SK-N-SH (cell line): ENCODE results near the gene EFCAB13. TPM values are rescaled to one million over a fixed set of nuclear protein-coding genes. Genes with fewer than 3 reads are reported as not detected.

Experiments
- CTCF ChIA-PET: fragments of 300-600, 350-600 bp; formaldehyde crosslinking; extraction: SDS; loops from one replicate; lab custom pipeline; 2021; lab: Yijun Ruan, JAX
- POLR2A ChIA-PET: fragments of 350-600 bp; sonication (Branson Sonifier 250); formaldehyde crosslinking; extraction: SDS; loops from one replicate; lab custom pipeline; 2020; ENCODE audit warnings: antibody characterized with exemption, inconsistent platforms; lab: Yijun Ruan, JAX
- DNase-seq: peaks from one replicate; pipeline ENCODE4 v3.0.0; 2012
- H2AFZ ChIP-seq: fragments of 200-600 bp; sonication (generic); 2 replicates; pipeline ENCODE4 v1.8.1; 2016; ENCODE audit warnings: antibody characterized with exemption, mild to moderate bottlenecking, low read depth
- H3F3A ChIP-seq: fragments of 200-600 bp; sonication (generic); replicated peaks from 2 replicates; pipeline ENCODE3; 2016; ENCODE audit warnings: antibody characterized with exemption, mild to moderate bottlenecking; ENCODE audit not compliant: insufficient read depth
- H3K27ac ChIP-seq, 2 experiments: fragments of 200-500 bp in 1 of 2; fragments of 200-600 bp in 1 of 2; sonication (Bioruptor generic) in 1 of 2; sonication (generic), shearing (Covaris generic) in 1 of 2; 2 replicates each; pipeline versions ENCODE4 v1.5.1 to v1.6.1; 2014 to 2016; ENCODE audit warnings: low read depth in 2 of 2, inconsistent platforms in 1 of 2, low read length in 1 of 2, mild to moderate bottlenecking in 1 of 2, mixed read lengths in 1 of 2
- H3K27me3 ChIP-seq: fragments of 200-600 bp; sonication (generic), shearing (Covaris generic); 2 replicates; pipeline ENCODE4 v1.6.1; 2016; ENCODE audit warnings: mixed run types; ENCODE audit not compliant: insufficient read depth
- H3K36me3 ChIP-seq, 2 experiments: fragments of 200-500 bp in 1 of 2; fragments of 200-600 bp in 1 of 2; sonication (Bioruptor generic) in 1 of 2; sonication (generic) in 1 of 2; replicated peaks in 1 of 2; 2 replicates each; pipeline versions ENCODE3 to v1.5.1; 2014 to 2016; ENCODE audit warnings: low read length in 1 of 2, mild to moderate bottlenecking in 1 of 2; ENCODE audit not compliant: insufficient read depth in 2 of 2, control insufficient read depth in 1 of 2
- H3K4me1 ChIP-seq, 2 experiments: fragments of 200-500 bp in 1 of 2; fragments of 200-600 bp in 1 of 2; sonication (Bioruptor generic) in 1 of 2; sonication (generic), shearing (Covaris generic) in 1 of 2; 2 replicates each; pipeline versions ENCODE4 v1.5.1 to v1.6.1; 2014 to 2016; ENCODE audit warnings: low read depth in 1 of 2, low read length in 1 of 2, mixed run types in 1 of 2; ENCODE audit not compliant: insufficient read depth in 2 of 2, control insufficient read depth in 1 of 2
- H3K4me2 ChIP-seq: fragments of 200-600 bp; sonication (generic), shearing (Covaris generic); 2 replicates; pipeline ENCODE4 v1.6.1; 2017; ENCODE audit warnings: mixed run types
- H3K4me3 ChIP-seq, 2 experiments: fragments of 200-500 bp in 1 of 2; fragments of 200-600 bp in 1 of 2; sonication (Bioruptor generic) in 1 of 2; sonication (generic), shearing (Covaris generic) in 1 of 2; 2 replicates each; pipeline versions ENCODE4 v1.5.1 to v1.8.1; 2014 to 2016; ENCODE audit warnings: low read depth in 2 of 2, inconsistent platforms in 1 of 2, low read length in 1 of 2, mild to moderate bottlenecking in 1 of 2, mixed read lengths in 1 of 2, moderate library complexity in 1 of 2
- H3K79me2 ChIP-seq: fragments of 200-600 bp; sonication (generic); 2 replicates; pipeline ENCODE4 v1.8.1; 2017; ENCODE audit warnings: mild to moderate bottlenecking; ENCODE audit not compliant: insufficient read depth
- H3K9ac ChIP-seq: fragments of 200-600 bp; sonication (generic); 2 replicates; pipeline ENCODE4 v1.6.1; 2017; ENCODE audit warnings: mixed run types
- H3K9me2 ChIP-seq: fragments of 200-600 bp; sonication (generic); 2 replicates; pipeline ENCODE4 v1.6.1; 2017; ENCODE audit warnings: mixed run types
- H3K9me3 ChIP-seq: fragments of 200-600 bp; sonication (generic); 2 replicates; pipeline ENCODE4 v1.6.1; 2017; ENCODE audit warnings: mixed run types, mild to moderate bottlenecking, moderate library complexity
- H4K20me1 ChIP-seq: fragments of 200-600 bp; sonication (generic); 2 replicates; pipeline ENCODE4 v1.6.1; 2017; ENCODE audit warnings: mild to moderate bottlenecking, mixed run types; ENCODE audit not compliant: insufficient read depth
- EP300 ChIP-seq, 2 experiments: IDR thresholded peaks; 2 replicates each; pipeline versions ENCODE4 v1.4.0 to v1.6.1; 2012; ENCODE audit warnings: borderline replicate concordance in 1 of 2, low read depth in 1 of 2, low read length in 1 of 2
- EZH2phosphoT487 ChIP-seq: fragments of 200-600 bp; sonication (generic); IDR thresholded peaks from 2 replicates; pipeline ENCODE4 v1.6.1; 2017; ENCODE audit warnings: low read depth, mixed run types, mild to moderate bottlenecking, antibody characterized with exemption, moderate library complexity, borderline replicate concordance
- FOXJ3 ChIP-seq: sonication (generic); formaldehyde crosslinking; IDR thresholded peaks from 2 replicates; pipeline ENCODE4 v1.5.1; 2020; ENCODE audit warnings: mild to moderate bottlenecking, missing genetic modification reagents
- IRF3 ChIP-seq: fragments of 150-350 bp; IDR thresholded peaks from 2 replicates; pipeline ENCODE4 v1.6.1; 2016; ENCODE audit warnings: mild to moderate bottlenecking, low read depth, low read length
- MEF2A ChIP-seq: IDR thresholded peaks from 2 replicates; pipeline ENCODE4 v1.4.0; 2012; ENCODE audit warnings: low read depth, borderline replicate concordance
- NFIC ChIP-seq: IDR thresholded peaks from 2 replicates; pipeline ENCODE4 v1.4.0; 2012; ENCODE audit warnings: borderline replicate concordance
- NRF1 ChIP-seq: IDR thresholded peaks from 2 replicates; pipeline ENCODE4 v1.6.1; 2012; ENCODE audit warnings: low read depth, mild to moderate bottlenecking, low read length
- POLR2AphosphoS5 ChIP-seq: IDR thresholded peaks from 2 replicates; pipeline ENCODE4 v1.6.1; 2012; ENCODE audit warnings: low read depth, low read length
- RAD21 ChIP-seq: IDR thresholded peaks from 2 replicates; pipeline ENCODE4 v1.6.1; 2012; ENCODE audit warnings: mild to moderate bottlenecking, low read length
- SMC3 ChIP-seq: IDR thresholded peaks from 2 replicates; pipeline ENCODE4 v1.6.1; 2012; ENCODE audit warnings: low read depth, low read length, improper control_type of control experiment
- TAF1 ChIP-seq: IDR thresholded peaks from 2 replicates; pipeline ENCODE4 v1.6.1; 2012; ENCODE audit warnings: low read depth, mild to moderate bottlenecking, low read length, moderate library complexity, borderline replicate concordance
- TCF12 ChIP-seq: IDR thresholded peaks from 2 replicates; pipeline ENCODE4 v1.4.0; 2012
- TEAD4 ChIP-seq: IDR thresholded peaks from 2 replicates; pipeline ENCODE4 v1.4.0; 2012; ENCODE audit warnings: mild to moderate bottlenecking, borderline replicate concordance; ENCODE audit not compliant: insufficient read depth
- YY1 ChIP-seq: IDR thresholded peaks from 2 replicates; pipeline ENCODE4 v1.4.0; 2012; ENCODE audit warnings: low read depth, mild to moderate bottlenecking
- WGBS: methylation state at CpG from one replicate; pipeline ENCODE4 v1.1.6; 2017; ENCODE audit warnings: low lambda C conversion rate; 5-methylcytosine and 5-hydroxymethylcytosine counted together
- polyA plus RNA-seq, 3 experiments: library from polyadenylated mRNA; depleted of rRNA; stranded (reverse); fragments of >200 nt; gene quantifications; 2 replicates each; pipeline ENCODE4 v1.2.3, GENCODE V29; 2012
- TF ChIP-seq, protein P1 (sequence below): IDR thresholded peaks from 2 replicates; pipeline ENCODE4 v1.4.0; 2012; ENCODE audit warnings: low read depth, borderline replicate concordance
- TF ChIP-seq, protein P2 (sequence below): IDR thresholded peaks from 2 replicates; pipeline ENCODE4; 2012

EFCAB13 gene
- polyA plus RNA-seq, 1 of the 3 experiments (the other 2 are of a cell fraction), result 0.16 TPM

DNA sequence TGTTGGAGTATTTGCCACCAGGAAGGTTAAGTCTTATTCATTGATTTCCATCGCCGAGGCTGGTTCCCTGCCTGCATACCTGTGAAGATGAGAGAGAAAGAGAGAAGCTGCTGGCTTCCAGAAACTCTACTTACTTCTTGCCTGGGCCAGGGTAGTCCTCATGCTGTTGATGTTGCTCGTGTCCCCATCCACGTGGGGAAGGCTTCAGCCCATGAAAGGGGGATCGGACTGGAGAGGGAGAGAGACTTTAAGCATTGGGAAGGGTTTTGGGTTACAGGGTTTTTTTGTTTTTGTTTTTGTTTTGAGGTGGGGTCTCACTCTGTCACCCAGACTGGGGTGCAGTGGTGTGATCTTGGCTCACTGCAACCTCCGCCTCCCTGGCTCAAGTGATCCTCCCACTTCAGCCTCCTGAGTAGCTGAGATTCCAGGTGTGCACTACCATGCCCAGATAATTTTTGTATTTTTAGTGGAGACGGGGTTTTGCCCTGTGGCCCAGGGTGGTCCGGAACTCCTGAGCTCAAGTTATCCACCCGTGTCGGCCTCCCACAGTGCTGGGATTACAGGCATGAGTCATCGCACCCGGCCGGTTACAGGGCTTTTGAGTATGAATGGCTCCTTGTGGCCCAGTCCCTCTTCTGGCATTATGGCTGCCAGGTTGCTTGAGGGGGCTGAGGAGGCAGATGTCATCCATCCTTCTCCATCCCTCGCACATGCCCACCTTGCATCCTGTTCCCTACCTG is 43.5 kb upstream of the EFCAB13 start:
- DNase-seq, result no peak
- 85% methylated on average over 13 of the region's 14 CpGs for WGBS
- Histone ChIP-seq H3F3A (peaks cover 12% of the 10 kb centered on the region), H3K9ac (0 out of 2 replicates have a peak overlapping the region, but pooled peaks have one; percentile 35), H3K4me2 (0 out of 2 replicates have a peak overlapping the region, but pooled peaks have one; percentile 18), H3K4me3 (no peak overlapping the region), H3K9me2 (no peaks in the 10 kb centered on the region), H3K36me3 (no peaks in the 10 kb centered on the region), H3K4me1 (peaks cover 18 to 38% of the 10 kb centered on the region in 2 experiments), H3K79me2 (no peaks in the 10 kb centered on the region), H3K9me3 (no peaks in the 10 kb centered on the region), H2AFZ (no peak overlapping the region), H3K27ac (peak overlapping the region in 1 of 2 experiments; percentile 75; a peak in 2 of 4 replicates), H3K27me3 (no peaks in the 10 kb centered on the region), H4K20me1 (no peaks in the 10 kb centered on the region)
- POLR2A ChIA-PET, result no interaction called here
- CTCF ChIA-PET, result interaction anchor here (1.2 to 3.8 kb wide), 2 partner anchors 19 to 36 kb away, joined by 4 to 16 read pairs; no protein-coding TSS in a partner anchor
- TF ChIP-seq TCF12, result no peak
- no peak for TF ChIP-seq NFIC
- TF ChIP-seq POLR2AphosphoS5, result no peak
- TF ChIP-seq MEF2A, result no peak
- TF ChIP-seq, protein P1, sequence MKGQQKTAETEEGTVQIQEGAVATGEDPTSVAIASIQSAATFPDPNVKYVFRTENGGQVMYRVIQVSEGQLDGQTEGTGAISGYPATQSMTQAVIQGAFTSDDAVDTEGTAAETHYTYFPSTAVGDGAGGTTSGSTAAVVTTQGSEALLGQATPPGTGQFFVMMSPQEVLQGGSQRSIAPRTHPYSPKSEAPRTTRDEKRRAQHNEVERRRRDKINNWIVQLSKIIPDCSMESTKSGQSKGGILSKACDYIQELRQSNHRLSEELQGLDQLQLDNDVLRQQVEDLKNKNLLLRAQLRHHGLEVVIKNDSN, result no peak
- TF ChIP-seq TEAD4, result no peak
- TF ChIP-seq EP300 (IDR thresholded peaks at IDR 0.05; ENCODE audit: borderline replicate concordance in 1 of 2, low read depth in 1 of 2, low read length in 1 of 2), result no peak
- TF ChIP-seq TAF1, result no peak
- TF ChIP-seq RAD21, result no peak
- TF ChIP-seq SMC3, result no peak
- TF ChIP-seq, protein P2, sequence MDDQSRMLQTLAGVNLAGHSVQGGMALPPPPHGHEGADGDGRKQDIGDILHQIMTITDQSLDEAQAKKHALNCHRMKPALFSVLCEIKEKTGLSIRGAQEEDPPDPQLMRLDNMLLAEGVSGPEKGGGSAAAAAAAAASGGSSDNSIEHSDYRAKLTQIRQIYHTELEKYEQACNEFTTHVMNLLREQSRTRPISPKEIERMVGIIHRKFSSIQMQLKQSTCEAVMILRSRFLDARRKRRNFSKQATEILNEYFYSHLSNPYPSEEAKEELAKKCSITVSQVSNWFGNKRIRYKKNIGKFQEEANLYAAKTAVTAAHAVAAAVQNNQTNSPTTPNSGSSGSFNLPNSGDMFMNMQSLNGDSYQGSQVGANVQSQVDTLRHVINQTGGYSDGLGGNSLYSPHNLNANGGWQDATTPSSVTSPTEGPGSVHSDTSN, result no peak
- no peak for TF ChIP-seq YY1

- WGBS, result 91% methylated on average over 6 of the region's 6 CpGs
- Histone ChIP-seq H3K27ac (no peak overlapping the region), H3K9me2 (no peaks in the 10 kb centered on the region), H3K4me1 (peaks cover 8 to 28% of the 10 kb centered on the region in 2 experiments), H3K4me3 (no peak overlapping the region), H3K9ac (no peak overlapping the region), H3K79me2 (no peaks in the 10 kb centered on the region), H3K9me3 (no peaks in the 10 kb centered on the region), H4K20me1 (no peaks in the 10 kb centered on the region), H3K27me3 (no peaks in the 10 kb centered on the region), H2AFZ (no peak overlapping the region), H3K36me3 (no peaks in the 10 kb centered on the region), H3K4me2 (no peak overlapping the region), H3F3A (peaks cover 12% of the 10 kb centered on the region)
- POLR2A ChIA-PET, result no interaction called here
- TF ChIP-seq NRF1, result no peak
- TF ChIP-seq EZH2phosphoT487, result no peak
- TF ChIP-seq TCF12, result no peak
- TF ChIP-seq IRF3, result no peak
- TF ChIP-seq FOXJ3 (CRISPR knock-in tag), result no peak
- TF ChIP-seq RAD21, result no peak
- DNase-seq, result no peak
- CTCF ChIA-PET, result no interaction called here
These were observed 42.5 kb upstream of the EFCAB13 start for GRCh38 chr17:47281216-47281615.
